Measurements from ENCODE around the gene ACVRL1.

ACVRL1 gene

GRCh38 chr12:51917746-51918453 is 10.6 kb downstream of the ACVRL1 start:
- no peak for DNase-seq (ENCODE audit: low spot score)

- DNase-seq (ENCODE audit: low spot score) = no peak
Observed at GRCh38 chr12:51920046-51920445, 12.7 kb downstream of the ACVRL1 start.

- no peak for DNase-seq (ENCODE audit: low spot score)
Observed at GRCh38 chr12:51921017-51921725, 13.9 kb downstream of the ACVRL1 start.

GRCh38 chr12:51922146-51922545 is 14.8 kb downstream of the ACVRL1 start:
- no peak for DNase-seq (ENCODE audit: low spot score)

- DNase-seq (ENCODE audit: low spot score) = peak; percentile 75
Observed at GRCh38 chr12:51922762-51923505, 15.6 kb downstream of the ACVRL1 start.

- peak; percentile 89 for DNase-seq (ENCODE audit: low spot score)
Observed at GRCh38 chr12:51923506-51924365, 16.4 kb downstream of the ACVRL1 start.

GRCh38 chr12:51924551-51925319 is 17.4 kb downstream of the ACVRL1 start:
- no peak for DNase-seq (ENCODE audit: low spot score)

- no peak for DNase-seq (ENCODE audit: low spot score)
Observed at GRCh38 chr12:51925346-51926063, 18.2 kb downstream of the ACVRL1 start.

- DNase-seq (ENCODE audit: low spot score) = no peak
Observed at GRCh38 chr12:51926064-51926632, 18.8 kb downstream of the ACVRL1 start.

GRCh38 chr12:51926718-51927117 is 19.4 kb downstream of the ACVRL1 start:
- DNase-seq (ENCODE audit: low spot score) = no peak

- DNase-seq (ENCODE audit: low spot score) = no peak
Observed at GRCh38 chr12:51932218-51933076, 25.1 kb downstream of the ACVRL1 start.

- no peak for DNase-seq (ENCODE audit: low spot score)
Observed at GRCh38 chr12:51934080-51934479, 26.8 kb downstream of the ACVRL1 start.

GRCh38 chr12:51937926-51938325 is 30.6 kb downstream of the ACVRL1 start:
- no peak for DNase-seq (ENCODE audit: low spot score)

GRCh38 chr12:51938726-51939125 is 31.4 kb downstream of the ACVRL1 start:
- DNase-seq (ENCODE audit: low spot score) = no peak

- DNase-seq (ENCODE audit: low spot score) = no peak
Observed at GRCh38 chr12:51941011-51941581, 33.8 kb downstream of the ACVRL1 start.

GRCh38 chr12:51941604-51942003 is 34.3 kb downstream of the ACVRL1 start:
- no peak for DNase-seq (ENCODE audit: low spot score)

- DNase-seq (ENCODE audit: low spot score) = no peak
Observed at GRCh38 chr12:51942056-51942455, 34.8 kb downstream of the ACVRL1 start.

- DNase-seq (ENCODE audit: low spot score) = no peak
Observed at GRCh38 chr12:51942501-51943000, 35.2 kb downstream of the ACVRL1 start.

- no peak for DNase-seq (ENCODE audit: low spot score)
Observed at GRCh38 chr12:51943346-51943745, 36.0 kb downstream of the ACVRL1 start.

Data from GM03348 (cell line).